GM06990 (cell line): ENCODE results near the gene CD1C.
A peak's percentile ranks its signal among the peaks of the same experiment; 100 is the strongest.

Source experiments
- DNase-seq: peaks from one replicate; pipeline ENCODE4 v3.0.0-alpha.2; 2011; ENCODE audit not compliant: insufficient read length; ENCODE audit errors: extremely low read depth
- H3K27me3 ChIP-seq: replicated peaks from 2 replicates; pipeline ENCODE4 v1.6.0; 2011; ENCODE audit warnings: low read length; ENCODE audit not compliant: control insufficient read depth, insufficient read depth
- H3K36me3 ChIP-seq: 2 replicates; pipeline ENCODE4 v1.5.1; 2011; ENCODE audit warnings: low read length; ENCODE audit not compliant: control insufficient read depth, insufficient read depth
- H3K4me3 ChIP-seq: replicated peaks from 2 replicates; pipeline ENCODE4 v1.5.1; 2011; ENCODE audit warnings: low read depth, mild to moderate bottlenecking, control low read depth, low read length
- TF ChIP-seq, protein P1 (sequence below): IDR thresholded peaks from 2 replicates; pipeline ENCODE4 v1.5.1; 2011; ENCODE audit warnings: low read length, control low read depth, mild to moderate bottlenecking, inconsistent platforms; ENCODE audit not compliant: insufficient read depth, poor library complexity, severe bottlenecking

Gene CD1C

DNA sequence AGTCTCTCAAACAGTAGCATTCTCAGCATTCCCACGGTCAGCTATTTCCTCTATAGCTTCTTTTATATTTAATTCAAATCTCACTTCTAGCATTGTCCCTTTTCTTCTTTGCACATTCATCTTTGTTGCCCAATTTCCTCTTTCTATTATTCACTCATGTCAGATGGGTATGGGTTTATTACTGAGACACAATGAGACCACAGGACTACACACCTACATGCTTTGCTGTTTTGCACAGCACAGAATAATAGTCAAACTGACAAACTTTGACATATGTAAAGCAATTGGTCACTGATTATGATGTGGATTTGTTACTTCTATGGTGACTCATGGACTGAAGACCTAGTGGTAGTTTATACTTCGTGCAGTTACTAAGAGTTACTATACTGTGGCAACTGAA lies 5.8 kb upstream of the CD1C start:
- Histone ChIP-seq H3K36me3 (no peaks in the 10 kb centered on the region), H3K27me3 (no peaks in the 10 kb centered on the region), H3K4me3 (no peak overlapping the region)
- DNase-seq, result peak; percentile 61
- TF ChIP-seq, protein P1, sequence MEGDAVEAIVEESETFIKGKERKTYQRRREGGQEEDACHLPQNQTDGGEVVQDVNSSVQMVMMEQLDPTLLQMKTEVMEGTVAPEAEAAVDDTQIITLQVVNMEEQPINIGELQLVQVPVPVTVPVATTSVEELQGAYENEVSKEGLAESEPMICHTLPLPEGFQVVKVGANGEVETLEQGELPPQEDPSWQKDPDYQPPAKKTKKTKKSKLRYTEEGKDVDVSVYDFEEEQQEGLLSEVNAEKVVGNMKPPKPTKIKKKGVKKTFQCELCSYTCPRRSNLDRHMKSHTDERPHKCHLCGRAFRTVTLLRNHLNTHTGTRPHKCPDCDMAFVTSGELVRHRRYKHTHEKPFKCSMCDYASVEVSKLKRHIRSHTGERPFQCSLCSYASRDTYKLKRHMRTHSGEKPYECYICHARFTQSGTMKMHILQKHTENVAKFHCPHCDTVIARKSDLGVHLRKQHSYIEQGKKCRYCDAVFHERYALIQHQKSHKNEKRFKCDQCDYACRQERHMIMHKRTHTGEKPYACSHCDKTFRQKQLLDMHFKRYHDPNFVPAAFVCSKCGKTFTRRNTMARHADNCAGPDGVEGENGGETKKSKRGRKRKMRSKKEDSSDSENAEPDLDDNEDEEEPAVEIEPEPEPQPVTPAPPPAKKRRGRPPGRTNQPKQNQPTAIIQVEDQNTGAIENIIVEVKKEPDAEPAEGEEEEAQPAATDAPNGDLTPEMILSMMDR, result no peak

DNA sequence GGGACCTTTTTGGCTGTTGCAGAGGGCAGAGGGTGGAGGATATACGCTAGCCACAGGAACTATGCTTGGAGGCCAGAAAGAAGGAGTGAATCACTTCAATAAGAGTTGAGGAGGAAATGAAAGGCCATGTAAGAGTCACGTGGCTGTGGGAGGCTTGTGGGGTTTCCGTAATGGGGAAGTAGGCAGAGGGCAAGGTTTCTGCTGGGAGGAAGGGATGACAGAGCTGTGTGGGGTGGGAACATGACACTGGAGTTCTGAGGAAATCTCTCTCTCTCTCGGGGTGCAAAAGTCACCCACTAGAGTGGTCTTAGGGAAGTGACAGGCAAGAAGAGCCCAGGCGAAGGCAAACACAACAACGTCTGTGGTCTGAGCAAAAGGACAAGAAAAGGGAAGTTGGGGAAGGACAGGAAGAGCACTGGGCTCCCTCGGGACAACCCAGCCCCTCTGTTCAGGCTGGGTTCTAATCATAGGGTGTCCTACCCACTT lies 3.9 kb upstream of the CD1C start:
- H3K36me3 ChIP-seq, result no peaks in the 10 kb centered on the region
- TF ChIP-seq, protein P1, result no peak
- H3K27me3 ChIP-seq, result no peaks in the 10 kb centered on the region
- peak overlapping the region; percentile 25 for H3K4me3 ChIP-seq
- peak; percentile 74 for DNase-seq

DNA sequence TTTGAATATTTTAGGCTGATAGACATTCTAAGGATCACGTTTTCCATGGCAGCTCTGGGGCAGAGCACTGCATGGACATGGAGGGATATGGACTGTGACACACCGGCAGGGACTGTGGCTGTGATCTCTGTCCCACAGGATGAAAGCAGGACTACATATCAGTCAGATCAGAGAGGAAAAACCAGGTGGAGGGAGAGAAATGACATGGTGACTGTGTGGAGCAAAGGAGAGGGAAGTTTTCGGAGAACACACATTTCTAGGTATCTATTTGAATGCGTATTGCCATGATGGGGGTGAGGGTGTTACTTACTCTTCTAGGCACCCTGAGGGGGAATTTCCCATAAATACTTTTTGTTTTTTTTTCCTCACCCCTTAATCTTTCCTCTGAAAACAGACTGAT lies 3.2 kb upstream of the CD1C start:
- no peaks in the 10 kb centered on the region for H3K27me3 ChIP-seq
- DNase-seq, result peak; percentile 46
- H3K4me3 ChIP-seq, result no peak overlapping the region
- H3K36me3 ChIP-seq, result no peaks in the 10 kb centered on the region
- TF ChIP-seq, protein P1, result no peak

DNA sequence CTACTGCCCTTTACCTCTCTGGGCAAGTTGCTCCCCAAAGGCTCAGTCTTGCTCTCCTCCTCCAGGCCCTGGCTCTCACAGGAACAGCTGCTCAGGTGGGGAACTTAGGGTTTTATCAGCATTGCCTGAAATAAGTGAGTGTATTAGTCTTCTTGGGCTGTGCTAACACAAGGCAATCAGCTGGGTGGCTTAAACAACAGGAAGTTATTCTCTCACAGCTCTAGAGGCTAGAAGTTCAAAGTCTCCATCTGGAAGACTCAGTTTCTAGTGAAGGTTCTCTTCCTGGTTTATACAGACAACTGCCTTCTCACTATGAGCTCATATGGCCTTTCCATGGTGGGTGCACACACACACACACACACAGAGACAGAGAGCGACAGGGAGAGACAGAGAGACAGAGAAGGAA lies 2.8 kb upstream of the CD1C start:
- H3K36me3 ChIP-seq, result no peaks in the 10 kb centered on the region
- TF ChIP-seq, protein P1, result no peak
- no peaks in the 10 kb centered on the region for H3K27me3 ChIP-seq
- DNase-seq, result peak; percentile 47
- no peak overlapping the region for H3K4me3 ChIP-seq

DNA sequence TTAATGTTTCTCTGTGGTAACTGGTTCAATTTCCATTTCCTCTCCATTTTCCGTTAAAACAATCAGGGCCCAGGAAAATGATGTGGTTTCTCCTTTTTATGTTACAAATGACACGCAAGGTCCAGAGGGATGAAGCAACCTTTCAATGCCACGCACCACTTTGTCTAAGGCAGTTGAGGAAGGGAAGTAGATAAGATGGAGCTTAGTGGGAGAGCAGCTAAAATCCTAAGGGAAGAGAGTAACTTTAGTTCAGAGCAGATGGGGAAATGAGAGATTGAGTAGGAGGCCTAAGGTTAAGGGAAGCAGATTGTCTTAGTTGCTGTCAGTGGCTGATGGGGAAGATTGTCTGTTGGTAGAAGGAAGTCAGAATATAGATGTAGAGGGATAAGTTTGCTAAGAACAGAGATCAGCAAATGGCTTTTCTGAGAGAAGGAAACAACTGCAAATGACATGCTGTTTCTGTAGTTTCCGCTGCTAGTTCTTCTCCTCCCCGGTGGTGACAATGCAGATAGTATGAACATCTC lies 660 bp downstream of the CD1C start:
- Histone ChIP-seq H3K36me3 (no peaks in the 10 kb centered on the region), H3K4me3 (no peak overlapping the region), H3K27me3 (no peaks in the 10 kb centered on the region)
- TF ChIP-seq, protein P1, result no peak
- no peak for DNase-seq

DNA sequence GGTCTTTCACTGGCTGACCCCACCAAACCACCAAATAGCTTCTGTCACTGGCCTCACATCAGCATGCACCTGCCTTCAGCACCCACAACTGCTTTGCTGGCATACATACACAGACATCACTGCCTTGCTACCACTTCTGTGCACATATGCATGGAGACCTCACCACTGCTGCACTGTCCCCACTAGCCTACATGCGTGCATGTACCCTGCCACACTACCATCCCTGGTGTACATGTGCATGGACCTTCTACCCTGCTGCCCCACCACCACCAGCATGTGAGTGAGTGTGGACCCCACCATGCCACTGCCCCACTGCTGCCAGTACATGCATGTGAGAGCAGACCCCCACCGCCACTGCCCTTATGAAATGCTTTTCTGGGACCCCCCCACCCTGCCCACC lies 6.1 kb downstream of the CD1C start:
- TF ChIP-seq, protein P1, result no peak
- H3K4me3 ChIP-seq, result no peak overlapping the region

More for the DNA sequence above, 6.1 kb downstream of the CD1C start:
- no peak for DNase-seq
- no peaks in the 10 kb centered on the region for H3K27me3 ChIP-seq
- no peaks in the 10 kb centered on the region for H3K36me3 ChIP-seq
